Effector memory CD4-positive, alpha-beta T cell (primary cell): ENCODE data around the gene L1CAM.

Source experiments
- DNase-seq, 3 donors: peaks; one replicate each; pipeline ENCODE4 v3.0.0-alpha.2; 2020
- H3K27ac ChIP-seq: 2 replicates; pipeline ENCODE4 v1.7.0; 2013; ENCODE audit warnings: mild to moderate bottlenecking, low read length, moderate library complexity; ENCODE audit not compliant: insufficient read depth, poor library complexity, severe bottlenecking
- H3K27me3 ChIP-seq: replicated peaks from 2 replicates; pipeline ENCODE4 v1.7.0; 2013; ENCODE audit warnings: mild to moderate bottlenecking, low read length; ENCODE audit not compliant: insufficient read depth, control insufficient read depth, poor library complexity, severe bottlenecking
- H3K36me3 ChIP-seq: 2 replicates; pipeline ENCODE4 v1.7.0; 2013; ENCODE audit warnings: mild to moderate bottlenecking, low read length, moderate library complexity; ENCODE audit not compliant: control insufficient read depth, insufficient read depth
- H3K4me1 ChIP-seq: 2 replicates; pipeline ENCODE4 v1.7.0; 2013; ENCODE audit warnings: low read length, mild to moderate bottlenecking; ENCODE audit not compliant: control insufficient read depth, insufficient read depth, poor library complexity, severe bottlenecking
- H3K4me3 ChIP-seq: 2 replicates; pipeline ENCODE4 v1.7.0; 2013; ENCODE audit warnings: low read length, low read depth, mild to moderate bottlenecking; ENCODE audit not compliant: insufficient read depth, poor library complexity, severe bottlenecking
- H3K9me3 ChIP-seq: 2 replicates; pipeline ENCODE4 v1.7.0; 2013; ENCODE audit warnings: mild to moderate bottlenecking, low read length, moderate library complexity; ENCODE audit not compliant: control insufficient read depth

L1CAM gene

DNA sequence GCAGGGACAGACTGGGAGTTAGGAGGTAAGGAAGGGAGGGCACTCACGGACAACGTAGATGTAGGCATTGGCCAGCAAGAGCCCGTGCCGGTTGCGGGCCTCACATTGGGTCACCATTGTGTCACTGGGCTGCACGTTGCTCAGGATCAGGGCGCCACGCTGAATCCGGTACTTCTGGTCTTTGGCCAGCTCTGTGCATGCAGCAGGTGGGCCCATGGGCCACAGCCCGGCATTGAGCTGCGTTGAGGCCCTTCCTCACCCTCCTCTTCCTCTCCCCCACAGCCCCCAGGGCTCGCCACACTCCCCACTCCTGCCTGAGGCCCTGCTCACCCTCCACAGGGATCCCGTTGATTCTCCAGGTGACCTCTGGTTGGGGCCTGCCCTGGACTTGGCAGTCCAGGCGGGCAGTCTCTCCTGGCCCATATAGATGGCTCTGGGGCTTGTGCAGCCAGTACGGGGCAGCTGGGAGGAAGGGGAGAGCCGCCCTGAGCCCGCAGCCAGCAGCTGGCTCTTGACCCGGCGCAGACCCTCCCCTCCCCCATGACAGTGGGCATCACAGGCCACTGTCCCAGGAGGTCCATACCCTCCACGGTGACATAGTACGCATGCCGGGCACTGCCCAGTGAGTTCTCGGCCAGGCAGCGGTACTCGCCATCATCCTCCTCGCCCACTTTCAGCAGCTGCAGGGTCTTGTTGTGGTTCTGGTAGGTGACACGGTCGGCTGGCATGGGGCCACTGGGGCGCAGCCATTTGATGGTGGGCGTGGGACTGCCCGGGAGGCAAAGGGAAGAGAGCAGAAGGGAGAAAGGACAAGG lies 16.3 kb downstream of the L1CAM start:
- DNase-seq = no peak
- no peaks in the 10 kb centered on the region for H3K9me3 ChIP-seq
- H3K36me3 ChIP-seq = no peaks in the 10 kb centered on the region
- H3K4me3 ChIP-seq = no peak overlapping the region
- H3K27me3 ChIP-seq = no peaks in the 10 kb centered on the region
- H3K27ac ChIP-seq = no peak overlapping the region
- H3K4me1 ChIP-seq = no peaks in the 10 kb centered on the region

DNA sequence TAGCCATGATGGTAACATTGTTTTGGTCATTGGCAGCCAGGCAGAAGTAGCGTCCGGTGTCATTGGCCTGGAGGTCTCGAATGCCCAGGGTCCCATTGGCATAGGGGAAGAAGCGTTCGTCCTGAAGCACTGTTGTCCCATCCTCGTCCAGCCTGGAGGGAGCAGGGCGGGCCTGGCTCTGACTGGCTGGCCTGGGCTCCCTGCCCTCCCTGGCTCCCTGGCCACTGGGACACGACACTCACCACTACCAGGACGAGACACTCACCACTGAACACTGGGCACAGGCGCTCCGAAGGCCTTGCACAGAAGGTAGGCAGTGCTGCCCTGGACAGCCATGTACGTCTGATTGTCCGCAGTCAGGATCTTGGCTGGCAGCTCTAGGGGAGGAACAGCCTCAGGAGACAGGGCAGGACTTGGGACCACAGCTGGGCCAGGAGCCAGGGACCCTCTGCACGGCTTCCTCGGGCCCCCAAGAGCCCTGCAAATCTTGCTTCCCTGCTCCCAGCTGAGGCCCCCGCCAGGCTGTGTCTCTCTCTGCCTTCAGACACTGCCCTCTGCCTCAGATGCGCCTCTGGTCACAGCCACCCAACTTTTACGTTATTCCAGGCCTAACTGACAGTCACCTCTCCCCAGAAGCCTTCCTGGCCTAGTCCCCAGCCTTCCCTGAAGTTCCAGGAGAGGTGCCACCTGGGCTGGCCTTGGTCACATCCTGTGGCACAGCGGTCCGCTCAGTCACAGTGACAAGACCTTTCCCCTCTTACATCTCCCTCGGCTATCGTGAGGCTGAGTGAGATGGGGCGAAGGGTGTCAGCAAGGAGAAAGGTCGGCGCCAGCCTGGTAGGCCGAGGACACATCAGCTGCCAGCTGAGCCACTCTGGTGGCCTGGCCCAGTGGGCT lies 17.1 kb downstream of the L1CAM start:
- no peak overlapping the region for H3K4me3 ChIP-seq
- no peaks in the 10 kb centered on the region for H3K9me3 ChIP-seq
- no peaks in the 10 kb centered on the region for H3K36me3 ChIP-seq
- DNase-seq = no peak
- H3K27me3 ChIP-seq = no peaks in the 10 kb centered on the region
- no peak overlapping the region for H3K27ac ChIP-seq
- no peaks in the 10 kb centered on the region for H3K4me1 ChIP-seq

DNA sequence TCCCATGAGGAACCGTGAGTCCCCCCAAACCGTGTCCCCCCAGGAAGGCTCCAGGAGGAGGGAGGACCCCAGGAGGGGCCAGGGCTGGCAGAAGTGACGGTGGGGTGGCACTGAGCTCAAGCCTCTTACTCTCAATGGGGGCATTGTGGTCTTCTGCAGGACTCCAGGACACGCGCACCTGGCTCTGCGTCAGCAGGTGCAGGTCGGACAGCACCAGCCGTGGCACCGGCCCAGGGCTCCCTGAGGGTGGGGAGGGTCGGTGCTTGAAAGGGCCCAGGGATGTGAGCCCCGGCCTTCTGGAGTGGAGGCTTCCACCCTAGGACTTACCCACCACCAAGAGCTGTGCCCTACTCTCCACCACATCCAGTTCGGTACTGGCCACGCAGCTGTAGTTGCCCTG lies 18.3 kb downstream of the L1CAM start:
- DNase-seq = no peak
- H3K4me3 ChIP-seq = no peak overlapping the region
- H3K36me3 ChIP-seq = no peaks in the 10 kb centered on the region

DNA sequence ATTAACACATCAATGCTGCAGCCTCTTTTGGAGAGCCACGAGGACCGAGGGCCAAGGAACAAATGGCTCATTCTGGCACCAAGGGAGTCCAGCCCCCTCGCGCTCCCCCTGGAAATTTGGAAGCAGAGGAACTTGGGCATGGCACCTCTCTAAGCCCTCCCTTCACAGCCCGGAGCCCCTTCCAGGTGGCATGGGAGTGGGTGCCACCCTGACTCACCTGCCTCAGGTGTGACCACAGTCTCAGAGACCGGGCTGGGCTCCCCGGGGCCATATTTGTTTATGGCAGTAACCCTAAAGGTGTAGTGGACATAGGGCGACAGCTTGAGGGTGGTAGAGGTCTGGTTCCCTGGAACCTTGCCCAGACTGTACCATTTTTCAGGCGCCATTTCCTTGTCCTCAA lies 18.8 kb downstream of the L1CAM start:
- Histone ChIP-seq H3K4me3 (no peak overlapping the region), H3K9me3 (no peaks in the 10 kb centered on the region), H3K27ac (no peak overlapping the region), H3K4me1 (no peaks in the 10 kb centered on the region), H3K27me3 (no peaks in the 10 kb centered on the region), H3K36me3 (no peaks in the 10 kb centered on the region)
- no peak for DNase-seq

More for the DNA sequence above, 18.3 kb downstream of the L1CAM start:
- Histone ChIP-seq H3K27ac (no peak overlapping the region), H3K27me3 (no peaks in the 10 kb centered on the region), H3K9me3 (no peaks in the 10 kb centered on the region), H3K4me1 (no peaks in the 10 kb centered on the region)

DNA sequence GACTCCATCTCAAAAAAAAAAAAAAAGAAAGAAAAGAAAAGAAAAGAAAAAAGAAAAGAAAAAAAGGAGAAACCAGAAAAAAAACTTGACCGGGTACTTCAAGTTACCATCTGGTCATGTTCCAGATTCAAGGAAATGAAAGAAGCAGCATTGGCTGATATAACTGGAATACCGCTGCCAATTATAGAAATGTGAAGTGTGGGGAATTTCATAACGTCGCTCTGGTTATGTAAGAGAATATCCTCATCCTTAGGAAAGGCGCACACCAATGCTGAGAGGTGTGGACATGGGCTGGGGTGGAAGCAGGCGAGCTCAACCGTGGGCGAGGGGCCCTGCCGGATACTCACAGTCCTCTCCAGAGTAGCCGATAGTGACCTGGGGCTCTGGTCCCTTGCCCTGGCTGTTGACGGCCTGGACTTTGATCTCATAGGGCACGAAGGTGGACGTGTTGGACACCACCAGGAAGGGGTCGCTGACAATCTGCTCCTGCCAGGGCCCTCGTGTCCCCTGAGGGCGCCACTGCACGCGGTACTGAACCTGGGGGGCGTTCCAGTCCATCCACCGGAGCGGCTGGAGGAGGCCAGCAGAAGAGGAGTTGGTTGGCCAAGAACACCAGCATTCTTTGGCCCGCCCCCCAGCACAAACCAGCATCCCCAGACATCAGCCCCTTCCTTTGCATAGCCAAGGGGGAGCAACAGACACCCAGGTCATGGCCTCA lies 19.5 kb downstream of the L1CAM start:
- H3K27ac ChIP-seq = no peak overlapping the region
- no peaks in the 10 kb centered on the region for H3K36me3 ChIP-seq
- no peak for DNase-seq
- H3K27me3 ChIP-seq = no peaks in the 10 kb centered on the region
- H3K4me1 ChIP-seq = no peaks in the 10 kb centered on the region
- no peak overlapping the region for H3K4me3 ChIP-seq
- H3K9me3 ChIP-seq = no peaks in the 10 kb centered on the region

DNA sequence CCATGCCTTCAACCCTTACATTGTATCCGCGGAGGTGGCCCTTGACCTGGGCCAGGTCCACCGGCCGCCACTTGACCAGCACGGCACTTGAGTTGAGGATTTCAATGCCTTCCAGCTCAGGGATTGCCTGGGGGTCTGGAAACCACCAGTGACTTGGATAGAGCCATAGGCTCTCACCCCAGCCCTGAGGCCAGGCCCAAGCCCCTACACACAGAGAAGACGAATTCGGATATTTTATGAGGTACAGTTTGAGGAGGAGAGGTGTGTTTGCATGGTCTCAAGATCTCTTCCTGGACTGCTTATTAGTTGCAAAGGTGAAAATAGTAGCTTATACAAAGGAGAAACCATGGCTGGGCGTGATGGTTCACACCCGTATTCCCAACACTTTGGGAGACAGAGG lies 20.3 kb downstream of the L1CAM start:
- no peaks in the 10 kb centered on the region for H3K9me3 ChIP-seq
- no peak overlapping the region for H3K4me3 ChIP-seq
- H3K4me1 ChIP-seq = no peaks in the 10 kb centered on the region
- H3K27me3 ChIP-seq = no peaks in the 10 kb centered on the region
- no peak overlapping the region for H3K27ac ChIP-seq
- no peak for DNase-seq
- no peaks in the 10 kb centered on the region for H3K36me3 ChIP-seq

DNA sequence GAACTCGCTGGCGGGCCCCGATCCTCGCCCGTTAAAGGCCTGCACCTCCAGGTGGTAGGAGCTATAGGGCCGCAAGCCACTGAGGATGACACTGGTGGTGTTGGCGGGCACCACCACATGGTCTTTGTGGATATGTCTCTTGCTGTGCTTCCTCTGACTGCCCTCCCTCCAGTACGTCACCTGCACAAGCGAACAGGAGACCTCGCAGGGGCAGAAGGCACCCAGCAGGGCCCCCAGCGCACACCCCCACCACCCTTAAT lies 20.7 kb downstream of the L1CAM start:
- no peak for DNase-seq
- Histone ChIP-seq H3K4me3 (no peak overlapping the region), H3K27me3 (no peaks in the 10 kb centered on the region), H3K9me3 (no peaks in the 10 kb centered on the region), H3K36me3 (no peaks in the 10 kb centered on the region), H3K27ac (no peak overlapping the region), H3K4me1 (no peaks in the 10 kb centered on the region)

DNA sequence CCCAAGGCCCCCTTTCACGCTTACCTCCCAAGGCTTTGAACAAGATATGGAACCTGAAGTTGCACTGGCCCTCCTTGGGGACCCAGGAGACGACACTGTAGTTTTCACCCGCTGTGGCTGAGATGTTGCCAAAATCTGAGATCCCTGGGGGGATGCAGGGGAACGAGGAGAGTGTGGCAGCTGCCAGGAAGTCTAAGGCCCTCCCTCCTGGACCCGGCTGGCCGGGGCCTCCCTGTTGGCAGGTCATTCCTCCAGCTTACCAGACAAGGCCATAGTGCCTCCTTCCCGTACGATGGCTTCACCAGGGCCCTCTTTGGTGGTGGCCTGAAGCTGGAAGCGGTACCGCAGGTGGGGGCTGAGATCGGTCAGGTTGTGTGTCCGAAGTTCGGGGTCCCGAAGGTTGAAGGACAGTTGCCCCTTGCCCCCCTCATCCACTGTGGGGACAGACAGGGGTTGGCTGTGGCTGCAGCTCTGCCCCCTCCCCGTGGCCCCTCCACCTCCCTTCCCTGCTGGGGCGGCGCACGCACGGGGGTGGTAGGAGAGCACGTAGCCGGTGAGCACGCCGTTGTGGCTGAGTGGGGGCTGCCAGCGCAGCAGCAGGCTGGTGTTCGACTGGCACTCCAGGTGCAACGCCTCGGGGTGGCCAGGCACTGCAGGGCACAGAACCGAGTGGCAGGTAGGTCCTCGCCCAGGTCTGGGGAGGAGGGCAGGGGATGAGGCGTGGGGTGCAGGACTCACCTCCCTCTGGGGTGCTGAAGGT lies 21.2 kb downstream of the L1CAM start:
- H3K36me3 ChIP-seq = no peaks in the 10 kb centered on the region
- no peaks in the 10 kb centered on the region for H3K4me1 ChIP-seq
- no peak for DNase-seq
- H3K27me3 ChIP-seq = no peaks in the 10 kb centered on the region
- H3K9me3 ChIP-seq = no peaks in the 10 kb centered on the region
- no peak overlapping the region for H3K27ac ChIP-seq
- no peak overlapping the region for H3K4me3 ChIP-seq

DNA sequence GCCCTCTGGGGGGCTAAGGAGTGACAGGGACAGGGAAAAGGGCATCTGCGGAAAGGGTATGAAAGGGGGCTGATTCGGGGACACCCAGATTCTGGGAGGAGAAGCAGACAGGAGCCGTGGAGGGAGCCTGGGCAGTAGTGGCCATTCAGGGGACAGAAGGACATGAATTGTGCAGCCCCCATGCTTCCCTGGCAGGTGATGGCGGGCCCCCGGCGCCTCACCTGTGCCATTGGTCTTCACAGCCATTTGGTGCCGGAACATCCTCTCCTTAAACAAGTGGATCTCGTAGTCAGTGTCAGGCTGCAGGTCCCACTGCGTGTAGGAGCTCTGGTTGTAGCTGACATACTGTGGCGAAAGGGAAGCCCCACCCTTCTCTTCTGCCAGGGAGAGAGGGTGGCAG lies 21.9 kb downstream of the L1CAM start:
- Histone ChIP-seq H3K27me3 (no peaks in the 10 kb centered on the region), H3K27ac (no peak overlapping the region), H3K9me3 (no peaks in the 10 kb centered on the region), H3K4me1 (no peaks in the 10 kb centered on the region), H3K4me3 (no peak overlapping the region), H3K36me3 (no peaks in the 10 kb centered on the region)
- DNase-seq = no peak
